Ishikawa (cell line): ENCODE measurements around the gene SYK.

Source experiments
- EGR1 ChIP-seq: IDR thresholded peaks from 2 replicates; pipeline ENCODE4 v1.6.1; 2012
- EP300 ChIP-seq: IDR thresholded peaks from 2 replicates; pipeline ENCODE4 v1.6.1; 2012; ENCODE audit warnings: borderline replicate concordance
- REST ChIP-seq: IDR thresholded peaks from 2 replicates; pipeline ENCODE4 v1.6.1; 2012; ENCODE audit warnings: low read depth, mild to moderate bottlenecking
- TAF1 ChIP-seq: IDR thresholded peaks from 2 replicates; pipeline ENCODE4 v1.6.1; 2012; ENCODE audit warnings: low read depth, mild to moderate bottlenecking
- TCF12 ChIP-seq: IDR thresholded peaks from 2 replicates; pipeline ENCODE4 v1.6.1; 2012; ENCODE audit warnings: low read depth
- TEAD4 ChIP-seq: IDR thresholded peaks from 2 replicates; pipeline ENCODE4 v1.6.1; 2012

DNA sequence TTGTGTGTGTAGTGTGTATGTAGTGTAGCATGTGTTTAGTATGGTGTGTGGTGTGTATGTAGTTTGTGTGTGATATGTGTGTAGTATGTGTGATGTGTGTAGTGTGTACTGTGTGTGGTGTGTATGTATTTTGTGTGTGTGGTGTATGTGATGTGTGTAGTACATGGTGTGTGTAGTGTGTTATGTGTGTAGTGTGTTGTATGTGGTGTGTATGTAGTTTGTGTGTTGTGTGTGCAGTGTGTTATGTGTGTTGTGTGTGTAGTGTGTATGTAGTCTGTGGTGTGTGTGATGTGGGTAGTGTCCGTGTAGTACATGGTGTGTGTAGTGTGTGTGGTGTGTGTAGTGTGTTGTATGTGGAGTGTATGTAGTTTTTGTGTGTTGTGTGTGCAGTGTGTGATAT is 40.0 kb downstream of the SYK start:
- no peak for TF ChIP-seq REST
- no peak for TF ChIP-seq TAF1
- TF ChIP-seq EP300, result no peak
- TF ChIP-seq TEAD4, result no peak
- TF ChIP-seq TCF12, result no peak
- no peak for TF ChIP-seq EGR1
